Colon (tissue), 2 donors: ENCODE results near the gene RXFP4.
"Not testable (repeated sequence)": the region's sequence is repeated elsewhere in the genome, so short reads cannot be mapped to it uniquely, and the experiment has no call there.

Experiments used
- FAIRE-seq: peaks from 2 replicates; lab custom pipeline; 2012; peaks lifted over from hg19 to GRCh38; lab: Jason Lieb, UNC
- donor health status: control.
- donor health status: control.

RXFP4 gene

DNA sequence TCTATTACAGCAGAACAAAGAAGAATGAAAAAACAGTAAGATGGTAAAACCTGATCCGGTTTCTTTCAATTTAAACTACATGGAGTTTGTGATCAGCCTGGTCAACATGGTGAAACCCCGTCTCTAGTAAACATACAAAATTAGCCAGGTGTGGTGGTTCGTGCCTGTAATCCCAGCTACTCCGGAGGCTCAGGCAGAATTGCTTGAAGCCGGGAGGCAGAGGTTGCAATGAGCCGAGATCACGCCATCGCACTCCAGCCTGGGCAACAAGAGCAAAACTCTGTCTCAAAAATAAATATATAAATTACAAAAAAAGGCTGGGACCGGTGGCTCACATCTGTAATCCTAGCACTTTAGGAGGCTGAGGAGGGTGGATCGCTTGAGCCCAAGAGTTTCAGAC, 10.7 kb upstream of the RXFP4 start:
- not testable (repeated sequence) for FAIRE-seq

- FAIRE-seq = no peak
Measured at GRCh38 chr1:155931332-155932038, 10.0 kb upstream of the RXFP4 start.

DNA sequence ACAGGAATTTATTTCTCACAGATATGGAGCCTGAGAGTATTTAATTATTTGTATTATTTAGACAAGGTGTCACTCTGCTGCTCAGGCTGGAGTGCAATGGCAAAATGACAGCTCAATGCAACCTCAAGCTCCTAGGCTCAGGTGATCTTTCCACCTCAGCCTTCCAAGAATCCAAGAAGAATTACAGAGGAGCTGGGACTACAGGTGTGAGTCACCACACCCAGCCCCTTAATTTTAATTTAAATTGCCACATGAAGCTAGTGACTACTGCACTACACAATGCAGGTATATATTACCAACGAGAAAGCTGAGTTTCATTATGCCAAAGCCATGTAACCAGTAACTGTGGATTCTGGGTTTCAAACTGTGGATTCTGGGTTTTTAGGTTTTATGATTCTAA, 9.4 kb upstream of the RXFP4 start:
- no peak for FAIRE-seq

GRCh38 chr1:155932487-155932886, 9.0 kb upstream of the RXFP4 start:
- no peak for FAIRE-seq

DNA sequence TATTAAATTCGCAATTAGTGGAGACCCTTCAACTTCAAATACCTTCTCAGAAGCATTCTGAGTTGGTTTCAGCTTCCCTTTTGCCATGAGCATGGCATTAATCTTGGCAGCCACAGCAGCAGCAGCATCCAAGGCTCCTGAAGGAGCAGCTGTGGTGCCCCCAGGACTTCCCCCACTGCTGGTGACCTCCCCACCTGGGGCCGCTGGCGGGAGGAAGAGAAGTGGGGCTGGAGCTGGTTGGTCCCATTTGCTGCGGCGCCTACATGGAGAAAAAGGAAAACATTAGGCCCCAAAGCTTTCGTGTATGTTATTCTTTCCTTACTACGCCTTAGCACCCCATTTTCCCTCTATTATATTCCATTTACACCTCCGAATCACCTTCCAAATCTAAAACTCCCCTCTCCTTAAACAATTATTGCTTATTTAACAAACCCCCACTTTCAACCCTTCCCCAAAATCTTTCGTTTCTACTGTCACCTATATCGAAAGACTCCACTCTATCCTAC, 7.8 kb upstream of the RXFP4 start:
- FAIRE-seq = no peak

- FAIRE-seq = peak; percentile 91
Measured at GRCh38 chr1:155934097-155934935, 7.1 kb upstream of the RXFP4 start, which contains the start of gene KHDC4. Gene KHDC4, minus strand, starts transcription at chr1:155934413. Its CDS starts 40 bp downstream, at chr1:155934373.

- no peak for FAIRE-seq
Measured at GRCh38 chr1:155934936-155935590, 6.4 kb upstream of the RXFP4 start.

DNA sequence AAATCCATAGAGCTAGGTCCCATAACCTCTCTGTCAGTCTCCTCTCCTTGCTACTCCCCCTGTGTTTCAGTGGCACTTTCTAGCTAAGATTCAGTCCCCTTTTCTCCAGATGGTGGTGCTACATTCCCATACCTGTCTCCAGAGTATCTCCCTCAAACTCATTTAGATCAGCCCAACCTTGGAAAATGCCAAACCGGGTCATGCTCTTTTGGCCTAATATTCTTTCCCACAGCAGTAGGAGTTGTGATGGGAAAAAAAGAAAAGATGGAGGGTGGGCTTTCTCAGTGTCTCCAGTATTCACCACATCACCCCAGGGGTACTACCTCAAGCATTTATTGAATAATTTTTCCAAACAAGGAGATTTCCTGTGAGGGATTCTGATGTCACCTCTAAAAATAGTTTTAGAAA, 3.2 kb upstream of the RXFP4 start:
- no peak for FAIRE-seq

- FAIRE-seq = no peak
Measured at GRCh38 chr1:155940482-155940992, 901 bp upstream of the RXFP4 start.

DNA sequence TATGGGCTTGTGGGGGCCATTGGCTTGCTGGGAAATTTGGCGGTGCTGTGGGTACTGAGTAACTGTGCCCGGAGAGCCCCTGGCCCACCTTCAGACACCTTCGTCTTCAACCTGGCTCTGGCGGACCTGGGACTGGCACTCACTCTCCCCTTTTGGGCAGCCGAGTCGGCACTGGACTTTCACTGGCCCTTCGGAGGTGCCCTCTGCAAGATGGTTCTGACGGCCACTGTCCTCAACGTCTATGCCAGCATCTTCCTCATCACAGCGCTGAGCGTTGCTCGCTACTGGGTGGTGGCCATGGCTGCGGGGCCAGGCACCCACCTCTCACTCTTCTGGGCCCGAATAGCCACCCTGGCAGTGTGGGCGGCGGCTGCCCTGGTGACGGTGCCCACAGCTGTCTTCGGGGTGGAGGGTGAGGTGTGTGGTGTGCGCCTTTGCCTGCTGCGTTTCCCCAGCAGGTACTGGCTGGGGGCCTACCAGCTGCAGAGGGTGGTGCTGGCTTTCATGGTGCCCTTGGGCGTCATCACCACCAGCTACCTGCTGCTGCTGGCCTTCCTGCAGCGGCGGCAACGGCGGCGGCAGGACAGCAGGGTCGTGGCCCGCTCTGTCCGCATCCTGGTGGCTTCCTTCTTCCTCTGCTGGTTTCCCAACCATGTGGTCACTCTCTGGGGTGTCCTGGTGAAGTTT, 550 bp downstream of the RXFP4 start:
- no peak for FAIRE-seq

DNA sequence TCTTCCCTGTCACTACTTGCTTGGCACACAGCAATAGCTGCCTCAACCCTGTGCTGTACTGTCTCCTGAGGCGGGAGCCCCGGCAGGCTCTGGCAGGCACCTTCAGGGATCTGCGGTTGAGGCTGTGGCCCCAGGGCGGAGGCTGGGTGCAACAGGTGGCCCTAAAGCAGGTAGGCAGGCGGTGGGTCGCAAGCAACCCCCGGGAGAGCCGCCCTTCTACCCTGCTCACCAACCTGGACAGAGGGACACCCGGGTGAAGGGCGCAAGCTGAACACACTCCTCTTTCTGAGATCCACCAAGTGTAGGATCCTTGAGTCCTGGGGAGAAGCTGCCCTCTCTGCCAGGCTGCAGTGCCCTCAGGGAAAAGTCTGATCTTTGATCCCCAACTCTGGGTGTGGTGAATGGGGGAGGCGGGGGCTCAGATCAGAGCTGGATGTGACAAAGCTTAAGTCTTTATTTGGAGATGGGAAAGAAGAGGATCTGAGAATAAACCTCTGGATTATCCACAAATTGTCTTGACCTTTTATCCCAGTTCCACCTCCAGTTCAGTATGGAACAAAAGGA, 1.2 kb downstream of the RXFP4 start:
- FAIRE-seq = no peak

- FAIRE-seq = no peak
Measured at GRCh38 chr1:155944444-155944799, 3.0 kb downstream of the RXFP4 start.

GRCh38 chr1:155946633-155947219, 5.3 kb downstream of the RXFP4 start:
- no peak for FAIRE-seq

- FAIRE-seq = no peak
Measured at GRCh38 chr1:155947292-155947691, 5.9 kb downstream of the RXFP4 start.

GRCh38 chr1:155947741-155948140, 6.3 kb downstream of the RXFP4 start:
- FAIRE-seq = no peak

DNA sequence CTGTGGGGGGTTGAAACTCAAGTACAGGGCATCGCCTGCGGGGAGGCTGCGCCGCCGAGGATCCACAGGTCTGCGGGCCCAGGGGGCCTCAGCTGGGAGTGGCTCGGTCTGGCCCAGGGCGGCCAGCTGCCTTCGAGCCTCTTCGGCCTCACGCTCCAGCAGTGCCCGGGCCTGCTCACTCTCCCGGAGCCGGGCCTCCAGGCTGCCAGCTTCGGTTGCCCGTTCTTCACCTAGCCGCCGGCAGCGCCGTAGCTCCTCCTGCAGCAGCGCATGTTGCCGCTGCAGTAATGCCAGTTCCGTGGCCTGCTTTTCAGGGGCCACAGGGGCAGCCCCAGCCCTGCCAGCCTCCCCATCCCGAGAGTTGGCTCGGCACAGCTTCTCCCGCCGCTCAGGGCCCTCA, 9.4 kb downstream of the RXFP4 start:
- no peak for FAIRE-seq

GRCh38 chr1:155951753-155952504, 10.5 kb downstream of the RXFP4 start:
- no peak for FAIRE-seq

- no peak for FAIRE-seq
Measured at GRCh38 chr1:155952505-155952890, 11.1 kb downstream of the RXFP4 start.

DNA sequence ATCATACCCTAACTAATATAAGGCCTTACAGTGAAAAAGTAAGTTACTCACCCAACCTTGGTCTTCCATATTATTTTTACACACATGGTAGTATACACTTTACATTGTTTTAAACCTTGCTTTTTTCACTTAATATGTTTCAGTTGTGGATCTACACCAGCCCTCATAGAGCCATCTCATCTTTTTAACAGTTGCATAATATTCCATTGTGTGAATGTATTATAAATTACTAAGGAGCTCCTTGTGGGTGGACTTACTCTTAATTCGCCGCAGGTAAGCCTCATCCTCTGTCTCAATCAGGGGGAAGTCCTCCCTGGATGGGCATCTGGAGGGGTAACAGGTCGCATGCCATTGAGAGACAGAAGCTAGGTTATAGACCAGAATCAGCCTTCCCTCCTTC, 13.2 kb downstream of the RXFP4 start:
- FAIRE-seq = no peak

GRCh38 chr1:155957411-155957915, 16.0 kb downstream of the RXFP4 start:
- no peak for FAIRE-seq
